ENCODE results near the gene FAM50A.

FAM50A gene

GRCh38 chrX:154477891-154478477 is 34.0 kb downstream of the FAM50A start:
- ChIA-PET POLR2A (interaction anchor here (0.6 to 2.6 kb wide), 9 partner anchors 9 to 96 kb away, joined by 3 to 15 read pairs (median 4); partner anchors contain the start of genes PLXNA3, SLC10A3 and UBL4A), CTCF (interaction anchor here (2.1 kb wide), 1 partner anchor 9 kb away, joined by 6 read pairs; the partner anchor contains the start of gene UBL4A)
- TF ChIP-seq PRDM1 (tag by site-specific recombination; IDR thresholded peaks at IDR 0.05) (peak; percentile 85), ZNF184 (tag by site-specific recombination; IDR thresholded peaks at IDR 0.05) (no peak), KLF9 (tag by site-specific recombination; IDR thresholded peaks at IDR 0.05; ENCODE audit: low read depth) (no peak), GLIS2 (tag by site-specific recombination; IDR thresholded peaks at IDR 0.05) (0 out of 2 replicates have a peak, but pooled peaks have one; percentile 42), ZNF423 (tag by site-specific recombination; IDR thresholded peaks at IDR 0.05) (peak; percentile 72; the same call in 1 of the 2 replicates), ZBTB48 (tag by site-specific recombination; IDR thresholded peaks at IDR 0.05) (0 out of 2 replicates have a peak, but pooled peaks have one; percentile 52), ZNF785 (tag by site-specific recombination; IDR thresholded peaks at IDR 0.05) (no peak), ZNF292 (tag by site-specific recombination; IDR thresholded peaks at IDR 0.05; ENCODE audit: borderline replicate concordance, low read depth) (no peak)
- TF ChIP-seq, protein P1, sequence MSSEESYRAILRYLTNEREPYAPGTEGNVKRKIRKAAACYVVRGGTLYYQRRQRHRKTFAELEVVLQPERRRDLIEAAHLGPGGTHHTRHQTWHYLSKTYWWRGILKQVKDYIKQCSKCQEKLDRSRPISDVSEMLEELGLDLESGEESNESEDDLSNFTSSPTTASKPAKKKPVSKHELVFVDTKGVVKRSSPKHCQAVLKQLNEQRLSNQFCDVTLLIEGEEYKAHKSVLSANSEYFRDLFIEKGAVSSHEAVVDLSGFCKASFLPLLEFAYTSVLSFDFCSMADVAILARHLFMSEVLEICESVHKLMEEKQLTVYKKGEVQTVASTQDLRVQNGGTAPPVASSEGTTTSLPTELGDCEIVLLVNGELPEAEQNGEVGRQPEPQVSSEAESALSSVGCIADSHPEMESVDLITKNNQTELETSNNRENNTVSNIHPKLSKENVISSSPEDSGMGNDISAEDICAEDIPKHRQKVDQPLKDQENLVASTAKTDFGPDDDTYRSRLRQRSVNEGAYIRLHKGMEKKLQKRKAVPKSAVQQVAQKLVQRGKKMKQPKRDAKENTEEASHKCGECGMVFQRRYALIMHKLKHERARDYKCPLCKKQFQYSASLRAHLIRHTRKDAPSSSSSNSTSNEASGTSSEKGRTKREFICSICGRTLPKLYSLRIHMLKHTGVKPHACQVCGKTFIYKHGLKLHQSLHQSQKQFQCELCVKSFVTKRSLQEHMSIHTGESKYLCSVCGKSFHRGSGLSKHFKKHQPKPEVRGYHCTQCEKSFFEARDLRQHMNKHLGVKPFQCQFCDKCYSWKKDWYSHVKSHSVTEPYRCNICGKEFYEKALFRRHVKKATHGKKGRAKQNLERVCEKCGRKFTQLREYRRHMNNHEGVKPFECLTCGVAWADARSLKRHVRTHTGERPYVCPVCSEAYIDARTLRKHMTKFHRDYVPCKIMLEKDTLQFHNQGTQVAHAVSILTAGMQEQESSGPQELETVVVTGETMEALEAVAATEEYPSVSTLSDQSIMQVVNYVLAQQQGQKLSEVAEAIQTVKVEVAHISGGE (tag by site-specific recombination; conservative IDR thresholded peaks at IDR 0.05; ENCODE audit: low read depth), result no peak
- TF ChIP-seq, protein P2, sequence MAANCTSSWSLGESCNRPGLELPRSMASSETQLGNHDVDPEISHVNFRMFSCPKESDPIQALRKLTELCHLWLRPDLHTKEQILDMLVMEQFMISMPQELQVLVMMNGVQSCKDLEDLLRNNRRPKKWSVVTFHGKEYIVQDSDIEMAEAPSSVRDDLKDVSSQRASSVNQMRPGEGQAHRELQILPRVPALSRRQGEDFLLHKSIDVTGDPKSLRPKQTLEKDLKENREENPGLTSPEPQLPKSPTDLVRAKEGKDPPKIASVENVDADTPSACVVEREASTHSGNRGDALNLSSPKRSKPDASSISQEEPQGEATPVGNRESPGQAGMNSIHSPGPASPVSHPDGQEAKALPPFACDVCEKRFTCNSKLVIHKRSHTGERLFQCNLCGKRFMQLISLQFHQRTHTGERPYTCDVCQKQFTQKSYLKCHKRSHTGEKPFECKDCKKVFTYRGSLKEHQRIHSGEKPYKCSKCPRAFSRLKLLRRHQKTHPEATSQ (tag by site-specific recombination; IDR thresholded peaks at IDR 0.05), result no peak
- Histone ChIP-seq H3K27ac (ENCODE audit: extremely low read depth, low read depth, low read length) (no peak overlapping the region), H3K36me3 (ENCODE audit: control insufficient read depth in 2 of 2, insufficient read depth in 1 of 2, low read length in 2 of 2) (peaks cover 0 to 10% of the 10 kb centered on the region in 2 experiments; a peak in 2 of 3 replicates), H3K9me3 (ENCODE audit: control insufficient read depth, insufficient read depth, low read depth, low read length) (no peaks in the 10 kb centered on the region), H3K4me3 (ENCODE audit: low read depth, low read length) (peak overlapping the region; percentile 55), H3K4me1 (ENCODE audit: control insufficient read depth, insufficient read depth, low read length) (no peaks in the 10 kb centered on the region; the same call in 1 of the 2 replicates)

DNA sequence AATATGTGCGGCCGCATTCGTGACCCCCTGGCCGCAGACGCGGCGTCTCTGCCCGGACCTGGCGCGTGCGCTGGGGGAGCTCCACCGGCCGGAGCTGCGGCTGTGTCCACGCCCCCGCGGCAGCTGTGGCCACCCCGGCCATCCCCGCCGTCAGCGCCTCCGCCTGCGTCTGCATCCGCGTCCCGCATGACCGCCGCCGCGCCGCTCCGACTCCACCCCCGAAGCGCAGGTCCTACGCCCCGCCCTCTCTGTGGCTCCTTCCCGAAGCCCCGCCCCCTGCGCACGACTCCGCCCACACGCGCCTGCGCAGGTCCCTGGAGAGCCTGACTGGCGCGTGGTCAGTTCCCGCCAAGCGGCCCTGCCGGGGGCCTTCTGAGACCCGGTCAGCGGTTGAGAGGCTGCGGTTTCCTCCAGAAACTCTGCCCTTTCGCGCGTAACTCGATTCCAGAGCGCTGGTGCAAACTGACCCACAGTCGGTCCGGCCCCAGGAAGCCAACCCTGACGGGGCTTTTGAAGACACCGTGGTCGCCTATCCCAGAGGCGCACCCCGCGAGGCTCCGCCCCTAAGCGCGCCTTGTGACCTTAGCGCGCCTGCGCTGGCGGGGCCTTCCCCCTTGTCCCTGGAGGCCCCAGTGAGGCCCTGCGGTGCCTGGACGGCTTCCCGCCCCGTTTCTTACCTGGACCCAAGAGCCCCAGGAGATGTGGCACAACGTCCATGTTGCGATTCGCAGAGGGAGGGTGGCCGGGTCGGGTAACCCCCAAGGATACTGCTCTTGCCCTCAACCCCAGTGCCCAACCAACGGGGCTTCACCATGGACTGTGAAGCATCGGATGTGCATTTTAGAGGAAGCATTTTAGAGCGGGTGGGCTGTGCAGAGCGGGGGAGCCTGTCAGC is 35.0 kb downstream of the FAM50A start, which contains the start of gene LAGE3:
TSS of gene LAGE3 (minus strand) at position 554 of the 895 bp plus-strand sequence. CDS start at position 188, 366 bp downstream.
- Histone ChIP-seq H3K4me3 (ENCODE audit: low read depth, low read length) (peak within 1 kb of the TSS; percentile 55), H3K9me3 (ENCODE audit: control insufficient read depth, insufficient read depth, low read depth, low read length) (no peaks in the 10 kb centered on the region), H3K4me1 (ENCODE audit: control insufficient read depth, insufficient read depth, low read length) (no peaks in the 10 kb centered on the region; the same call in 1 of the 2 replicates), H3K36me3 (ENCODE audit: control insufficient read depth in 2 of 2, insufficient read depth in 1 of 2, low read length in 2 of 2) (peaks cover 0 to 11% of the 10 kb centered on the region in 2 experiments; a peak in 2 of 3 replicates), H3K27ac (ENCODE audit: extremely low read depth, low read depth, low read length) (peak within 1 kb of the TSS; percentile 94)
- POLR2A ChIA-PET, result interaction anchor here (0.6 to 1.3 kb wide), 9 partner anchors 8 to 106 kb away, joined by 3 to 15 read pairs (median 4); partner anchors contain the start of genes PLXNA3, SLC10A3 and UBL4A
- CTCF ChIA-PET, result interaction anchor here (0.7 kb wide), 1 partner anchor 80 kb away, joined by 3 read pairs; the partner anchor contains the start of gene RPL10
- TF ChIP-seq ZFP69B (tag by site-specific recombination; IDR thresholded peaks at IDR 0.05) (no peak), ATF2 (tag by site-specific recombination; IDR thresholded peaks at IDR 0.05; ENCODE audit: low read depth) (no peak), SP3 (tag by site-specific recombination; IDR thresholded peaks at IDR 0.05) (peak; percentile 96), ZNF514 (tag by site-specific recombination; IDR thresholded peaks at IDR 0.05) (no peak), GLIS1 (tag by site-specific recombination; IDR thresholded peaks at IDR 0.05) (peak; percentile 60), ZNF777 (tag by site-specific recombination; IDR thresholded peaks at IDR 0.05; ENCODE audit: borderline replicate concordance) (peak; percentile 73; the same call in 1 of the 2 replicates), SP7 (tag by site-specific recombination; IDR thresholded peaks at IDR 0.05) (peak; percentile 71), ZSCAN30 (tag by site-specific recombination; IDR thresholded peaks at IDR 0.05) (peak; percentile 68), ZNF423 (tag by site-specific recombination; IDR thresholded peaks at IDR 0.05) (peak; percentile 94), FEZF1 (tag by site-specific recombination; IDR thresholded peaks at IDR 0.05) (peak; percentile 35)
- TF ChIP-seq, protein P3, sequence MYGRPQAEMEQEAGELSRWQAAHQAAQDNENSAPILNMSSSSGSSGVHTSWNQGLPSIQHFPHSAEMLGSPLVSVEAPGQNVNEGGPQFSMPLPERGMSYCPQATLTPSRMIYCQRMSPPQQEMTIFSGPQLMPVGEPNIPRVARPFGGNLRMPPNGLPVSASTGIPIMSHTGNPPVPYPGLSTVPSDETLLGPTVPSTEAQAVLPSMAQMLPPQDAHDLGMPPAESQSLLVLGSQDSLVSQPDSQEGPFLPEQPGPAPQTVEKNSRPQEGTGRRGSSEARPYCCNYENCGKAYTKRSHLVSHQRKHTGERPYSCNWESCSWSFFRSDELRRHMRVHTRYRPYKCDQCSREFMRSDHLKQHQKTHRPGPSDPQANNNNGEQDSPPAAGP (tag by site-specific recombination; IDR thresholded peaks at IDR 0.05), result 0 out of 2 replicates have a peak, but pooled peaks have one; percentile 46
- TF ChIP-seq, protein P4, sequence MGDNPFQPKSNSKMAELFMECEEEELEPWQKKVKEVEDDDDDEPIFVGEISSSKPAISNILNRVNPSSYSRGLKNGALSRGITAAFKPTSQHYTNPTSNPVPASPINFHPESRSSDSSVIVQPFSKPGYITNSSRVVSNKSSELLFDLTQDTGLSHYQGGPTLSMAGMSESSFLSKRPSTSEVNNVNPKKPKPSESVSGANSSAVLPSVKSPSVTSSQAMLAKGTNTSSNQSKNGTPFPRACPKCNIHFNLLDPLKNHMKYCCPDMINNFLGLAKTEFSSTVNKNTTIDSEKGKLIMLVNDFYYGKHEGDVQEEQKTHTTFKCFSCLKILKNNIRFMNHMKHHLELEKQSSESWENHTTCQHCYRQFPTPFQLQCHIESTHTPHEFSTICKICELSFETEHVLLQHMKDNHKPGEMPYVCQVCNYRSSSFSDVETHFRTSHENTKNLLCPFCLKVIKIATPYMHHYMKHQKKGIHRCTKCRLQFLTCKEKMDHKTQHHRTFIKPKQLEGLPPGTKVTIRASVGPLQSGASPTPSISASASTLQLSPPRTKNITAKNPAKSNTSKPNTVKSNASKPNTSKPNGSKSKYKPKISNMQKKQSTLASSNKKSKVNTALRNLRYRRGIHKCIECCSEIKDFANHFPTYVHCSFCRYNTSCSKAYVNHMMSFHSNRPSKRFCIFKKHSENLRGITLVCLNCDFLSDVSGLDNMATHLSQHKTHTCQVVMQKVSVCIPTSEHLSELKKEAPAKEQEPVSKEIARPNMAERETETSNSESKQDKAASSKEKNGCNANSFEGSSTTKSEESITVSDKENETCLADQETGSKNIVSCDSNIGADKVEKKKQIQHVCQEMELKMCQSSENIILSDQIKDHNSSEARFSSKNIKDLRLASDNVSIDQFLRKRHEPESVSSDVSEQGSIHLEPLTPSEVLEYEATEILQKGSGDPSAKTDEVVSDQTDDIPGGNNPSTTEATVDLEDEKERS (tag by site-specific recombination; IDR thresholded peaks at IDR 0.05), result no peak
